GM19240 (cell line): ENCODE data around the gene ST6GAL1.
"Not testable (repeated sequence)": the region's sequence is repeated elsewhere in the genome, so short reads cannot be mapped to it uniquely, and the experiment has no call there.

Experiments used
- DNase-seq: peaks from one replicate; pipeline ENCODE4 v3.0.0; 2011; ENCODE audit warnings: low spot score; ENCODE audit not compliant: insufficient read length

The ST6GAL1 gene

DNA sequence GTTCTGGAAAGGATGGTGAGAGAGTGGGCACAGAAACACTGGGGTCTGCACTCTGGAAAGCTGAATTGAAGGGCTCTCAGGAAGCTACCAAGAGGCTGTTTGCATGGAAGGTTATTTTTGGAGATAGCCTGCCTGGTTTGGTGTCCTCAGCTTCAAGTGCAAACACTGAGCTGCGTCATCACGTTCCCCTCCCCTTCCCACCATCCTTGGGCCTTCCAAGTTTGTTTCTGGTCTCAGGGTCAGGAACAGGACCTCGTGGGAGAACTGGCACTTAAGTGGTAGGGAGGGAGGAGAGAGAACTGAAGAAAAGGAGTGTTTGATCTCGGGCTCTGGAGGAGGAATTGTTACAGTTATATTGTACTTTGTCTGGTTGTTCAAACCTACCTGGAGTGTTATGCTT is 10.6 kb downstream of the ST6GAL1 start:
- DNase-seq = no peak

DNA sequence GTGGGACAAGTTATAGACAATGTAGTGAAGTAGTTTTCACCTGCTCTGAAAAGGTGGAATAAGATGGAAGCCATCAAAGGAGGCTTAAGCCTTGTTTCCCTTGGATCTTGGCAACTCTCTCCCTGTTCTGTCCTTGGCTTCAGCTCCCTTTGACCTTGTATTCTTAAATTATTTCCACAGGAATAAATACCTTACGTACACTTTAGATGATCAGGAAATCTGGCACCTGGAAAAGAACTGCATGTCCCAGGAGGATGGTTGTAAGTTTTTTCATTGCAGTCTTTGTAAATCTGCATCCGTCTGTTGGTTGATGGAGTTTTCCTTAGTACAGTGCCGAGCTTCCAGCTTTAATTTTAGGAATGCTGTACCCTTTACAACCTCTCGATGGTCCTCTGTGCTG is 11.8 kb downstream of the ST6GAL1 start:
- no peak for DNase-seq

DNA sequence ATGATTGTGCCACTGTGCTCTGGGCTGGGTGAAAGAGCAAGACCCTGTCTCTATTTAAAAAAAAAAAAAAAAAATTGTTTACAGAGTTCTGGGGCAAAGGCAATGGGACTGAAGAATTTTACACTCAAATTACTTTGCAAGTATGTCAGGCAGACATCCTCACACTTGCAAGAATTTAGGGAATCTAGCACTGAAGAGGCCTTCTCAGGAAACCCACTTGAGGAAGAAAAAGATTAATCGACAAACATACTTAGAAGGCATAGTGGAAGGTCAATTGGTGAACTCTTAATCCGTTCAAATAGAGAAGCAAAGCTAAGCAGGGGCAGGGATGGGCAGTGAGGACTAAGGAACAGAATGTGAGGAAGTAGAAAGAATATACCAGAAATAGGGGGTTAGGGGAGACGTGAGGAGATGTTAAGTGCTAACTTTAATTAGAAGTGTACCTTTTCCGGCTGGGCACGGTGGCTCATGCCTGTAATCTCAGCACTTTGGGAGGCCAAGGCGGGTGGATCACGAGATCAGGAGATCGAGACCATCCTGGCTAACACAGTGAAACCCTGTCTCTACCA is 15.0 kb downstream of the ST6GAL1 start:
- no peak for DNase-seq

DNA sequence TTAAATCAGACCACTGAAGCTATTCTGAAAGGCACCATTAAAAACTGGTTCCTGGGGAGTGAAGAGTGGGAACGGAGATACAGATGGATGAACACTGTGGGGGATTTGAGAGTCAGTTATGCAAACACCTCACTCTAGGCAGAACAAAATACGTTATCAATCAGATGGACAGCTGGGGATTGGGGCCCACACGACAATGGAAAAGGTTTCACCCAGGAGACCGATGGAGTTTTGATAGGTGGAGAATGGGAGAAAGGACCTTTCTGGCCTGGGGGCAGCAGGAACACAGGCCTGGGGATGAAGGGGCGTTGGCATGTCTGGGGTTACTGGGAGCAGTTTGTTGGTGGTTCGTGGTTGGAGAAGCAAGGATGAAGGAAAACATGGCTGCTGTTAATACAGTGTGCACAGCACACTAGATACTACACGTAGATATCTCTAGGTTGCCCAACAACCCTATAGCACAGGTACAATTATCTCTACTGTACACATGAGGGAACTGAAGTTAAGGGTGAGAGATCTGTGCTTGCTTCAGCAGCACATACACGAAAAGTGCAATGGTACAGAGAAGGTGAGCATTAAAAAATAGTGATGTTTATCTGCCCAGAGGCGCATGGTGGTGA is 16.5 kb downstream of the ST6GAL1 start:
- no peak for DNase-seq

DNA sequence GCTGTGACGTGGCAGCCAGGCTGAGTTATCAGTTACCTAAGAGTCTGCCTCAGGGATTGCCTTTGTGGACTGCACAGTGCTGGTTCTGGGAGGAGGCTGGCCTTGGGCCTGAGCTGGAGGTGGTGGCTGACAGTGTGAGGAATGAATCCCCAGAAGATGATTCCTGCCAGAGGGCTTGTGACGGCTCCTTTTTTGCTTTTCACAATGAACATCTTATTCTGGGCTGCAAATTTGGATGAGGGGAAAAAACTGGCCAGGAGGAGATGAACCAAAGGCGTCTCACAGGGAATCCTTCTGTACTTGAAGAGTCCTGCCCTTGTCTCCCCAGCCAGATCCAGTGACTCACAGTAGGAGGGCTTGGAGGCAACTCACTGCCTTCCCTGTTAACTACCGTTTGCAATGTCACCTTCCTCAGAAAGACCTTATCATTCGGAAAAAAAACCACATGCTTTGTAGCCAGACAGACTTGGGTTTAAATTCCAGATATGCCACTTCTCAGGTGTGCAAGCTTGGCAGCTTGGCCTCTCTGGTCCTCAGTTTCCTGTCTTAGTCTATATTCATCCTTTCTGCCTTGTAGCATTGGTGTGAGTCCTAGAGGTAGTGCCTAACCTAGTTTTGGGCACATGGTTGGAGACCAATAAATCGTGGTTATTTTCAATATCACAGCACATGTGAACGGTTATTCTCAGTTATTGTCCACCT is 19.1 kb downstream of the ST6GAL1 start:
- no peak for DNase-seq

DNA sequence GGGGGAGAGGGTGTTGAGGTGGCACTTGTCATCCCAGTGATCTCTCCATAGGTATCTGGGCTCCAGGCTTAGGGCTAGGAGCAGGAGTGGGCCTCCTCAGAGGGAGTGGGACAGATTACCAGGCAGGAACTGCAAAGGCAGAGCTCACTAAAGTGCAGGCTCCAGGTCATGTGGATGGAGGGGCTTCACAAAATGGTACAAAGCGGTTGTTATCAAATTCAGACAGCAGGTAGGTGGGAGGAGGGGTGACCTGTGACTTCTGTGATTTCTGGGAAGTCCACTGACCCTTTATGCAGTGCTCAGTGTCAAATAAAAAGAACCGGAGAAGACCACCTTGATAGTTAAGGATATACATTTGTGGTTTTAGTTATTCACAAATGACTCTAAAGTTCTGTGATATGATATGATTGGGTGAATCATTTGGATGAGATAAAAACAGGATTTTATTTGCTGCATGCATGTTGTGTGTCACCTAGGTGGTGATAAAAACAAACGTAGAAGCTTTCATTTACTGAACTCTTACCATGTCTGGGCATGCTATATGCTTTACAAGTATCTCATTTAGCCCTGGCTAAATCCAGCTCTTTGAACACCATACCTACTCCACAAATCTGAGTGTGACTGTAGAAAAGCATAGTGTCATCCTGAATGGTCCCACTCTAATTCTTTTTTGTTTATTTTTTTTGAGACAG is 20.2 kb downstream of the ST6GAL1 start:
- DNase-seq = no peak

DNA sequence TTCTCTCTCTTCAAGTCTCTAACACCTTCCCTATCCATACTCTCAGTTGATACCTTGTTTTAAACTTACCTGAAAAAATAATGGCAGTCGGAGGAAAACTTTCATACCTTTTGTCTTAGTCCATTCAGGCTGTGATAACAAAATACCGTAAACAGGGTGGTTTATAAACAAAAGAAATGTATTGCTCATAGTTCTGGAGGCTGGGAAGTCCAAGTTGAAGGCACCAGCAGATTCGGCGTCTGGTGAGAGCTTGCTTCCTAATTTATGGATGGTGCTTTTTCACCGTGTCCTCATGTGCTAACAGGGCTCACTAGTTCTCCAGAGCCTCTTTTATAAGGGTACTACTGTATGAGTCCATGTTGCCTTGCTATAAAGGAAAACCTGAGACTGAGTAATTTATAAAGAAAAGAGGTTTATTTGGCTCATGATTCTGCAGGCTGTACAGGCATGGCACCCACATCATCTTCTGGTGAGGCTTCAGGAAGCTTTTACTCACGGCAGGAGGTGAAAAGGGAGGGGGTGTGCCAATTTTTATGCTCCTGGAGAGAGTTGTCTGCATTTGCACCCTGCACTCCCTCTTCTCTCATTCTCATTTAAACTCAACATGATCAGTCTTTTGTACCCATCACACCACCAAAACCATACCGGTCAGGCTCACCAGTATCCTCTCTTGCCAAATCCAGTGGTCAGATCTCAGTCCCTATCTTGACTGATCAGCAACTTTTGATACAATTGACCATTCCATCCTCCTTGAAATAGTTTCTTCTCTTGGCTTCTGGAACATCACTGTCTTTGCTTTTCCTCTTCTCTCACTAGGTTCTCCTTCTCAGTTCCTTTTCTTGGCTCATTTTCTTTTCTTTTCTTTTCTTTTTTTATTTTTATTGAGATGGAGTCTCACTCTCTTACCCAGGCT is 21.6 kb downstream of the ST6GAL1 start:
- DNase-seq = no peak

DNA sequence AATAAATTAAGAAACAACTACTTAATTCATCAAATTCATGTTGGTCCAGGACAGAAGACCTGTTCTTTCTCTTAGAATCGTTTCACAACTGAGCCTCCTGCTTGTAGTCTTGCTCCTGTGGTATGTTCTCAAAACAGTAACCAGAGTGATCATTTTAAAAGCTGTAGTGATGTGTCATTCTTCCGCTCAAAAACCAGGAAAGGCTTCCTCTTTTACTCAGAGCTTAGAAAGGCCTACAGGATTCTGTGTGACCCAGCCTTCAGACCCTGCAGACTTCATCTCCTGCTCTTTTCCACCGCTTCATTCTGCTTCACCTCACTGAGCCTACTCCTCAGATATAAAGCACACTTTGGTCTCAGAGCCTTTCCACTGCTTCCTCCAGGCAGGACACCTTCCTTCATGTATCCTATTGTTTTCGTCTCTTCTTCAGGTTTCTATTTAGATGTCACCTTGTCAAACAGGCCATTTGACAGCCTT is 22.7 kb downstream of the ST6GAL1 start:
- no peak for DNase-seq

DNA sequence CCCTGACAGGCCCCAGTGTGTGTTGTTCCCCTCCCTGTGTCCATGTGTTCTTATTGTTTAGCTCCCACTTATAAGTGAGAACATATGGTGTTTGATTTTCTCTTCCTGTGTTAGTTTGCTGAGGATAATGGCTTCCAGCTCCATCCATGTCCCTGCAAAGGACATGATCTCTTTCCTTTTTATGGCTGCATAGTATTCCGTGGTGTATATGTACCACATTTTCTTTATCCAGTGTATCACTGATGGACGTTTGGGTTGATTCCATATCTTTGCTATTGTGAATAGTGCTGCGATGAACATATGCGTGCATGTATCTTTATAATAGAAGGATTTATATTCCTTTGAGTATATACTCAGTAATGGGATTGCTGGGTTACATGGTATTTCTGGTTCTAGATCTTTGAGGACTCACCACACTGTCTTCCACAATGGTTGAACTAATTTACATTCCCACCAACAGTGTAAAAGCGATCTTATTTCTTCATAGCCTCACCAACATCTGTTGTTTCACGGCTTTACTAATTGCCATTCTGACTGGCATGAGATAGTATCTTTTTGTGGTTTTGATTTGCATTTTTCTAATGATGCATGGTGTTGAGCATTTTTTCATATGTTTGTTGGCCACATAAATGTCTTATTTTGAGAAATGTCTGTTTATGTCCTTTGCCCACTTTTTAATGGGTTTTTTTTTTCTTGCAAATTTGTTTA is 23.8 kb downstream of the ST6GAL1 start:
- DNase-seq = not testable (repeated sequence)

DNA sequence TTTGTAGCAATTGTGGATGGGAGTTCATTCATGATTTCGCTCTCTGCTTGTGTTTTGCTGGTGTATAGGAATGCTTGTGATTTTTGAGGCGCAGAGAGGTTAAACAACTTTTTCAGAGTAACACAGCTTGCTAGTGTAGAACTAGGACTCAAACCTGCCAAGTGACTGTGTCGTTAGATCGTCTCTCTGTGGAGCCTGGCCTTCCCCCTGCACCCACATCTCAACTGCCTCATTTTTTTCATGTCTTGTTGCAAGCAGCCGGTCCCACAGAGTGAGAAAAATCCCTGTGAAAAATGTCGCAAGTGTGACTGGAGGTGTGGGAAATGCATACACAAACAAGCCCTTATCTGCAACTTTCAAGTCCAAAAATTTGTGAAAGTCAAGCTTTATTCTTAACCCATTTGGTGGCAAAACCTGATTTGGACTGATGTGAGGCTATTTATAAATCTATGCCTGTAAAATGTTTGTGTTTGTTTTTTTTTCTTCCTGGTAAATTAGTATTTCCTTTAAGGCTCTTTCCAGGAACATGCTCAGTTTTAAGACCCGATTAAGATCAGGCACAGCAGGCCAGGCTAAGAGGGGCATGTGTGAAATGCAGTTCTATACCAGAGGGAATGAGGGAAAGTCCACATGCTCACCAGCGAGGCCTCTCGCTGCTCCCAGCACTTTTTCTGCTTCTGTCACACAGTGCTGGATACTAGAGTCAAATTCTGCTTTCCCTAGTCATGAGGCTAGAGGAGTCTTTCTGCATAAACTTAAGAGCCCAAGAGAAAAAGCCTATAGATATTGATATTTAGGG is 25.8 kb downstream of the ST6GAL1 start:
- no peak for DNase-seq

DNA sequence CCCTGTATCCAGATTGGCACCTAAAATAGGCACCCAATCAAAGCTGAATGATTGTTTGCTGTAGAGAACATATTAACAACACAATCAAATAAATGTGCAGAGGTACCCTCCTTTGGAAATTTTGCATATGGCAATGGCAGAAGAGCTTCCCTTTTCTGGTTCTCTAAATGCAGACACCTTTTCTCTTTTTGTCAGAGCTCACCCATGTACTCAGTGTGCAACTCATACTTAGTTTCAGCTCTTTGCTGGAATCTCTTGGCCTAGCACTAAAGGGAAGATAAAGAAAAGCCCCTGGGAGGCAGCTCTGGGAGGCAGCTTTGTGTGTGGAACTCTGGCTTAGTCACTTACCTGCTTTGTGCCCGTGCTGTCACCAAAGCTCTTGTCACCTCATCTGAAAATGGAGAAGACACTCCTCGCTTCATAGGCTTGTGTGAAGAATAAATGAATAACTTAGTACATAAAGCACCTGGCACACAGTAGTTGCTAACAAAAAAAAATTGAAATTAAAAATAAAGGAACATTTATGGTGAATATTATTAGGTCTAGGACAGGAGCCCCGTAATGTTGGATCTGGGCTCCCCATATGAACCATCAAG is 28.8 kb downstream of the ST6GAL1 start:
- DNase-seq = no peak

DNA sequence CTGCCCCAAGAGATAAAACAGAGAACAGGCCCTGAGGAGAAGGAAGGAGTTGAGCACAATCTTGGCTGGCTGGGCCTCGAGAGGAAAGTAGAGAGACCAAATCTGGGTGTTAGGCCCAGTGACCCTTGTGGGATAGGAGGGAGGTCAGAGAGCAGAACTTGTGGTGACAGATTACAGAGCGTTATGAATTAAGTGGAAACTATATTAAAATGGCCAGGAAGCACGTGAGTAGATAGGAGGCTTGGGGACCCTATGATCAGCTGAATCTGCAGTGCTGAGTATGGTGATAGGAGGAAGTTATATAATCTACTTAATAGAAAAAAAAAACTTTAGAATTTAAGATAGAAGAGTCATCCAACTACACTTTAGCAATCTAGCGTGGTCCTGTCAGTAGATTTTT is 30.0 kb downstream of the ST6GAL1 start:
- no peak for DNase-seq

DNA sequence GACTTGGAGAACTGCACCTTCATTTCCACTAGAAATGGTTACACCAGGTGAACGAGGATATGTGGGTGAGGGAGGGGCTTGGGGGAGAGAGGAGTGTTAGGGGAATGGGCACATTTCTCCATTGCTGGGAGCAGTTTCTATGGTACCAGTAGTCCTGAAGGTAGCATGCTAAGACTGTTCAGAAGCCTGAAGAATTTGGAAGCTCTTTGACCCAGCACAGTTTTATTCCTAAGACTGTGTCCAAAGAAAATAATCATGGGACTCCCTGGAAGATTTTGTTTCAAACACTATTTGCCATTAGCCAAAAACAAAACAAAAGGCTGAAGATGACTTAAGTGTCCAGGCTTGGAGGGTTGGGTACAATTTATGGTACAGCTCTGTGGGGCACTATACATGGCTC is 32.1 kb downstream of the ST6GAL1 start:
- no peak for DNase-seq

DNA sequence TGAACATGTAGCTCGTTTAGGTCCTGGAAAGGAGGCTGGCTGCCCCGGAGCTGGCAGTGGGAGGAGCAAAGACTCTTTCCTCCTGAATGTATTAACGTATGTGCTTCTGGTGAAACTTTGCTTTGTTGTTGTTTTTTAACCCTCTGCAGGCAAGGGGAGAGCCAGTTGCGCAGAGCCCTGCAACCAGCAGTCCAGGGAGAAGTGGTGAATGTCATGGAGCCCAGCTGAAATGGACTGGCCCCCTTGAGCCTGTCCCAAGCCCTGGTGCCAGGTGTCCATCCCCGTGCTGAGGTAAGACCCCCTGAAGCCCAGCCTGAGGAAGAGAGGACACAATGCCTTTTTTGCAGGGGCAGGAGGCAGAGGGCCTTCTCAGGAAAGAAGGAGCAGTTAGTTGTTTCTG is 33.3 kb downstream of the ST6GAL1 start:
- DNase-seq = no peak

DNA sequence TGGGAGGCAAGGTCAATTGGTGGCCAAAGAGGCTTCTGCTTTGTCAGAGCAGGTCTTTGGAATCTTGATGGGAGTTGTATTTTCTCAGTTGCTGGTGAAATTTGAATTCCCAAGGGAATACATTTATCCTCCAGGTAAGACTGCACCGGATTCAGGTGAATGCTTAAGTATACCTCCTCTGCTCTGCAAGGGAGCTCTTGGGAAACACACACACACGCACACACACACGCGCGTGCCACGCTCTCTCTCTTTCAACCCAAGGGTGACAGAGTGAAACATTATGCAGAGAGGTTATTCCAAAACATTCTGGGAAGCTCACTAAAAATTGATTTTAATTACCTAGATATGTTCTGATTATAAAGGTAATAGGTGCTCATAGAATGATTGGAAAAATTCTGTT is 33.7 kb downstream of the ST6GAL1 start:
- no peak for DNase-seq

DNA sequence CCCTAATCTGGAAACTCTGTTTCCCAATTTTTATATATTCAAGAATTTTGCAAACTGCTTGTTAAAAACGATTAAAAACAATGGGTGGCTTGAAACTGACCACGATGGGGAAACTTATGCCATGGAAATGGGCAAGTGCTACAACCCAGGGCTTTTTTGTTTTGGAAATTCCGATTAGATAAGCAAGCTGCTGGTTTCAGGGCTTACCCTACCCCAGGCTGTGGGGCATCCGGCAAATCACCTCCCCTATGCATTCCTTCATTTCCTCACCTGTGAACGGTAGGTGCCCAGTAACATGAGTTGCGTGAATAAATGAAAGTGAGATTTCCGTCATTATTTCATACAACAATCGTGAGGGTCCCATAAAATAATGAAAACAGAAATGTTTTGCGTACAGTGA is 34.3 kb downstream of the ST6GAL1 start:
- DNase-seq = no peak

DNA sequence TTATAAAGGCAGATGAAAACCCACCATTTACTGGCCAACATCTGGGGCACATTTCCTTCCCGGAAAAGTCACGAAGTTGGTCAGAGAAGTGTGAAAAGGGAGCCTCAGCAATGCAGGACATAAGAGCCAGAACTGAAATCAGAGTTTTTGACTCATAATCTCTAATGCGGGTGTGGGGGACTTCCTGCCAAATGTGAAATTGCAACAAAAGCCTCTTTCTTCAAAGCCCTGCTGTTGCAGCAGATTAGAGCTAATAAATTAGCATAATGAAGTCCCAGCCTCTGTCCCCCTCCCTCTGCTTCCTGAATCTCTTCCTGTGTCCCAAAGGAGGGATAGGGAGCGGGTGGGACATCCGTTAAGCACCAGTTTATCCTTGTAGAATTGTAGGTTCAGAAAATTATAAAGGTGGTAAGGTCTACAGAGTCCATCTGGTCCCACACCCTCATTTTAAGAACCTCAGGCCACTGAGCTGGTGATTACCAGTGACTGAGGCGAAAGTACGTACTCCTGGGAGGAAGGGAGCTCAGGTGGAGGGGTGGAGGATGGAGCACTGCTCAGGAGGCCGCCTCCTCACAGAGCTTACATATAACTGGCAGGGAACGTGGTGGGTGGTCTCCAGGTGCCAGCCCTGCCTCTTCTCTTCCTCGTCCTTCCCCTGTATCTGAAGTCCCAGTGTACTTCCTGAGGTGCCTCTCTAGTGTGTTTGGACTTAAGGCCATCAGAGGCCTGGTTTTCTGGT is 35.0 kb downstream of the ST6GAL1 start:
- DNase-seq = no peak

DNA sequence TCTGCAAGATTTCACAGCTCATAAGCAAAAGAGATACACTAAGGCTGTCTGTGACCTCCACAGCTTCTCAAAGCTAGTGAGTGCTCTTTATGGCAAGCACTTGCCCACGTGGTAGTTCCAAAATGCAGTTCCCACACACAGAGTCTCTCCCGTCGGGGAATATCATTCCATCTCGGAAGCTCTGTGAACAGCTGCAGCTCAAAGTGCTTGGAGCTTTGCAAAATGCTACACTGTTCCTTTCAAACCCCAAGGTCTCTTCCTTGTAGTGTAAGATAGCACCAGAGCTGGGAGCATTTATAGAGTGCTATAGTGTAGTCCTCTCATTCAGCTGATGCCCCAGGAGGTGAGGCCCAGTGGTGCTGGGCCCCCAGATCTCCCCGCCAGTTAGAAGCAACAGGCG is 36.1 kb downstream of the ST6GAL1 start:
- DNase-seq = no peak

DNA sequence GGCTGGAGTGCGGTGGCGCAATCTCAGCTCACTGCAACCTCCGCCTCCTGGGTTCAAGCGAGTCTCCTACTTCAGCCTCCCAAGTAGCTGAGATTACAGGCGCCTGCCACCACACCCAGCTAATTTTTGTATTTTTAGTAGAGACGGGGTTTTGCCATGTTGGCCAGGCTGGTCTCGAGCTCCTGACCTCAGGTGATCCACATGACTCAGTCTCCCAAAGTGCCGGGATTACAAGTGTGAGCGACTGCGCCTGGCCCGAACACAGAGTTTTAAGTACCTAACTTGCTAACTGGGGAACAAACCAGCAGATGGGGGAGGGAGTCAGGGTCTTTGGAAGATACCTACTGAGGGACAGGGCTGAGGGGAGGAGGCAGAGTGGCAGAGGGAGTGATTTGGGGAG is 36.9 kb downstream of the ST6GAL1 start:
- DNase-seq = not testable (repeated sequence)
